ENCODE data around the gene PRMT9. TPM values are rescaled to one million over a fixed set of nuclear protein-coding genes. Genes with fewer than 3 reads are reported as not detected.

PRMT9 gene
- total RNA-seq, 1 experiment from 2014 or later: 8.6 TPM

- H3K4me1 ChIP-seq: no peaks in the 10 kb centered on the region
Observed at GRCh38 chr4:147599206-147599605, 84.8 kb downstream of the PRMT9 start.

DNA sequence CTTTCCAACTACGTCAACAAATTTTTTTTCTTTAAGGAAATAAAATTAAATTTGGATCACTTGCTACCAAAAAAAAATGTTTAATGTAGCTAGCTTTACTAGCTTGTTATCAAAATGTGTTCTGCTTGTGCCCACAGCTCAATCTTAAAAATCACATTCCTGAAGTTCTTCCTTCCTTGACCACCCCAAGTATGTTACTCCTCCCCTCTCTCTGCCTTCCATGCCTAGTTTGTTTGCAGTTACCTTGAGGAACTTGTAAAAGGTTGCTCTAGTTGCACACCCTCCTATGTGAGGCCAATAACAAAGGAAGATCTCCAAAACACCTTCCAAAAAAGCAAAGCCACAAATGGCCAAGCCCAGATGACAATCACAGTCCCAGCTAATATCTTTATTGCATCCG is 86.4 kb downstream of the PRMT9 start:
- no peaks in the 10 kb centered on the region for H3K4me1 ChIP-seq
- intact Hi-C loops (cut with micrococcal nuclease; ENCODE audit: unreplicated experiment): no loop called here
- POLR2A ChIA-PET: no interaction called here
- Mint-ChIP-seq H3K27me3 (ENCODE audit: insufficient read depth, unreplicated experiment) (no peaks in the 10 kb centered on the region), H3K4me1 (ENCODE audit: low read depth, unreplicated experiment) (no peaks in the 10 kb centered on the region), H3K27ac (ENCODE audit: unreplicated experiment) (no peak overlapping the region), H3K36me3 (ENCODE audit: insufficient read depth, unreplicated experiment) (no peaks in the 10 kb centered on the region), H3K9me3 (ENCODE audit: unreplicated experiment) (no peaks in the 10 kb centered on the region), H3K4me3 (ENCODE audit: unreplicated experiment) (no peak overlapping the region)
- no TSS peak for BruUV-seq (replicated peaks)
- no peaks in the 10 kb centered on the region for H3K9me3 ChIP-seq
- DNase-seq: no peak
- H3K27me3 ChIP-seq (replicated peaks; ENCODE audit: control insufficient read depth, insufficient read depth, low read length): no peaks in the 10 kb centered on the region
- H3K36me3 ChIP-seq (ENCODE audit: control insufficient read depth, insufficient read depth, low read length): no peaks in the 10 kb centered on the region
- no peak overlapping the region for H3K4me3 ChIP-seq (ENCODE audit: low read depth, low read length)
- TF ChIP-seq, protein P1, sequence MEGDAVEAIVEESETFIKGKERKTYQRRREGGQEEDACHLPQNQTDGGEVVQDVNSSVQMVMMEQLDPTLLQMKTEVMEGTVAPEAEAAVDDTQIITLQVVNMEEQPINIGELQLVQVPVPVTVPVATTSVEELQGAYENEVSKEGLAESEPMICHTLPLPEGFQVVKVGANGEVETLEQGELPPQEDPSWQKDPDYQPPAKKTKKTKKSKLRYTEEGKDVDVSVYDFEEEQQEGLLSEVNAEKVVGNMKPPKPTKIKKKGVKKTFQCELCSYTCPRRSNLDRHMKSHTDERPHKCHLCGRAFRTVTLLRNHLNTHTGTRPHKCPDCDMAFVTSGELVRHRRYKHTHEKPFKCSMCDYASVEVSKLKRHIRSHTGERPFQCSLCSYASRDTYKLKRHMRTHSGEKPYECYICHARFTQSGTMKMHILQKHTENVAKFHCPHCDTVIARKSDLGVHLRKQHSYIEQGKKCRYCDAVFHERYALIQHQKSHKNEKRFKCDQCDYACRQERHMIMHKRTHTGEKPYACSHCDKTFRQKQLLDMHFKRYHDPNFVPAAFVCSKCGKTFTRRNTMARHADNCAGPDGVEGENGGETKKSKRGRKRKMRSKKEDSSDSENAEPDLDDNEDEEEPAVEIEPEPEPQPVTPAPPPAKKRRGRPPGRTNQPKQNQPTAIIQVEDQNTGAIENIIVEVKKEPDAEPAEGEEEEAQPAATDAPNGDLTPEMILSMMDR (IDR thresholded peaks at IDR 0.05; ENCODE audit: insufficient read depth in 1 of 2, low read depth in 1 of 2, low read length in 1 of 2, severe bottlenecking in 1 of 2, unreplicated experiment in 1 of 2): no peak
- CTCF ChIA-PET: interaction anchor here (2.4 kb wide), 1 partner anchor 270 kb away, joined by 10 read pairs; no protein-coding TSS in a partner anchor

More at GRCh38 chr4:147599206-147599605, 84.8 kb downstream of the PRMT9 start:
- H3K9me3 Mint-ChIP-seq (ENCODE audit: unreplicated experiment): no peaks in the 10 kb centered on the region
- no TSS peak for BruUV-seq (replicated peaks)
- ChIA-PET CTCF (interaction anchor here (0.6 to 1.8 kb wide), 2 partner anchors 18 to 74 kb away, joined by 3 to 5 read pairs; partner anchors contain the start of gene TMEM184C), POLR2A (no interaction called here)
- no peak overlapping the region for H3K4me3 ChIP-seq (ENCODE audit: low read depth, low read length)
- TF ChIP-seq, protein P1 (IDR thresholded peaks at IDR 0.05; ENCODE audit: insufficient read depth in 1 of 2, low read depth in 1 of 2, low read length in 1 of 2, severe bottlenecking in 1 of 2, unreplicated experiment in 1 of 2): no peak
- H3K27me3 ChIP-seq (replicated peaks; ENCODE audit: control insufficient read depth, insufficient read depth, low read length): no peaks in the 10 kb centered on the region
- no peaks in the 10 kb centered on the region for H3K9me3 ChIP-seq
- H3K36me3 ChIP-seq (ENCODE audit: control insufficient read depth, insufficient read depth, low read length): no peaks in the 10 kb centered on the region
- intact Hi-C loops (cut with micrococcal nuclease; ENCODE audit: unreplicated experiment): no loop called here
- no peak for DNase-seq
- no peak overlapping the region for H3K4me3 Mint-ChIP-seq (ENCODE audit: unreplicated experiment)
- no peaks in the 10 kb centered on the region for H3K4me1 Mint-ChIP-seq (ENCODE audit: low read depth, unreplicated experiment)
- no peak overlapping the region for H3K27ac Mint-ChIP-seq (ENCODE audit: unreplicated experiment)
- no peaks in the 10 kb centered on the region for H3K36me3 Mint-ChIP-seq (ENCODE audit: insufficient read depth, unreplicated experiment)
- H3K27me3 Mint-ChIP-seq (ENCODE audit: insufficient read depth, unreplicated experiment): no peaks in the 10 kb centered on the region

- no peaks in the 10 kb centered on the region for H3K9me3 ChIP-seq
- H3K9me3 Mint-ChIP-seq (ENCODE audit: unreplicated experiment): no peaks in the 10 kb centered on the region
- TF ChIP-seq, protein P1 (IDR thresholded peaks at IDR 0.05; ENCODE audit: insufficient read depth in 1 of 2, low read depth in 1 of 2, low read length in 1 of 2, severe bottlenecking in 1 of 2, unreplicated experiment in 1 of 2): no peak
- H3K27me3 Mint-ChIP-seq (ENCODE audit: insufficient read depth, unreplicated experiment): no peaks in the 10 kb centered on the region
- H3K4me3 ChIP-seq (ENCODE audit: low read depth, low read length): no peak overlapping the region
- H3K36me3 Mint-ChIP-seq (ENCODE audit: insufficient read depth, unreplicated experiment): no peaks in the 10 kb centered on the region
- no peak overlapping the region for H3K4me3 Mint-ChIP-seq (ENCODE audit: unreplicated experiment)
- ChIA-PET POLR2A (no interaction called here), CTCF (interaction anchor here (2.4 kb wide), 1 partner anchor 270 kb away, joined by 10 read pairs; no protein-coding TSS in a partner anchor)
- no TSS peak for BruUV-seq (replicated peaks)
- H3K36me3 ChIP-seq (ENCODE audit: control insufficient read depth, insufficient read depth, low read length): no peaks in the 10 kb centered on the region
- H3K4me1 Mint-ChIP-seq (ENCODE audit: low read depth, unreplicated experiment): no peaks in the 10 kb centered on the region
- H3K4me1 ChIP-seq: no peaks in the 10 kb centered on the region
- no peak overlapping the region for H3K27ac Mint-ChIP-seq (ENCODE audit: unreplicated experiment)
- intact Hi-C loops (cut with micrococcal nuclease; ENCODE audit: unreplicated experiment): loop anchor here (1.0 kb wide), 1 partner anchor 269 kb away; no protein-coding TSS in a partner anchor
- no peaks in the 10 kb centered on the region for H3K27me3 ChIP-seq (replicated peaks; ENCODE audit: control insufficient read depth, insufficient read depth, low read length)
- no peak for DNase-seq
Observed at GRCh38 chr4:147596981-147597380, 87.0 kb downstream of the PRMT9 start.
